GM12892 (cell line): ENCODE measurements around the gene AGFG1.
A peak's percentile ranks its signal among the peaks of the same experiment; 100 is the strongest.
"Not testable (repeated sequence)": the region's sequence is repeated elsewhere in the genome, so short reads cannot be mapped to it uniquely, and the experiment has no call there.

Source experiments
- DNase-seq: peaks from one replicate; pipeline ENCODE4 v3.0.0; 2011; ENCODE audit not compliant: insufficient read length
- FAIRE-seq: peaks from 2 replicates; lab custom pipeline; 2011; peaks lifted over from hg19 to GRCh38; lab: Jason Lieb, UNC
- POLR2A ChIP-seq: IDR thresholded peaks from 2 replicates; pipeline ENCODE4 v1.6.1; 2011; ENCODE audit warnings: low read depth, low read length, control low read depth
- POLR2AphosphoS5 ChIP-seq: IDR thresholded peaks from 2 replicates; pipeline ENCODE4 v1.6.1; 2011; ENCODE audit warnings: low read depth, low read length, control low read depth
- TAF1 ChIP-seq: IDR thresholded peaks from 2 replicates; pipeline ENCODE4 v1.6.1; 2011; ENCODE audit warnings: low read depth, mild to moderate bottlenecking, control low read depth, low read length, borderline replicate concordance

AGFG1 gene

GRCh38 chr2:227570615-227571014, 98.7 kb downstream of the AGFG1 start:
- FAIRE-seq (no peak), DNase-seq (no peak)
- no peak for TF ChIP-seq POLR2A
- no peak for TF ChIP-seq POLR2AphosphoS5
- no peak for TF ChIP-seq TAF1

GRCh38 chr2:227576110-227576509, 104.2 kb downstream of the AGFG1 start:
- FAIRE-seq, result no peak
- no peak for DNase-seq
- no peak for TF ChIP-seq POLR2A
- TF ChIP-seq TAF1, result no peak
- TF ChIP-seq POLR2AphosphoS5, result no peak

- DNase-seq, result no peak
- FAIRE-seq, result no peak
- no peak for TF ChIP-seq POLR2AphosphoS5
- TF ChIP-seq TAF1, result no peak
- no peak for TF ChIP-seq POLR2A
Observed at GRCh38 chr2:227576812-227577211, 104.9 kb downstream of the AGFG1 start.

GRCh38 chr2:227577555-227577954, 105.6 kb downstream of the AGFG1 start:
- TF ChIP-seq POLR2AphosphoS5 (no peak), TAF1 (no peak), POLR2A (no peak)
- no peak for FAIRE-seq
- no peak for DNase-seq

GRCh38 chr2:227578642-227579041, 106.7 kb downstream of the AGFG1 start:
- FAIRE-seq, result peak; percentile 9
- DNase-seq, result no peak
- TF ChIP-seq POLR2AphosphoS5 (no peak), TAF1 (no peak), POLR2A (no peak)

- DNase-seq (no peak), FAIRE-seq (no peak)
- TF ChIP-seq TAF1 (no peak), POLR2AphosphoS5 (no peak)
Observed at GRCh38 chr2:227579791-227580190, 107.8 kb downstream of the AGFG1 start.

GRCh38 chr2:227582369-227582768, 110.4 kb downstream of the AGFG1 start:
- FAIRE-seq (no peak), DNase-seq (no peak)
- TF ChIP-seq TAF1 (no peak), POLR2AphosphoS5 (no peak), POLR2A (no peak)

- DNase-seq (no peak), FAIRE-seq (peak; percentile 42)
- no peak for TF ChIP-seq TAF1
Observed at GRCh38 chr2:227592694-227593387, 120.9 kb downstream of the AGFG1 start.

GRCh38 chr2:227595797-227596196, 123.8 kb downstream of the AGFG1 start:
- FAIRE-seq, result no peak
- no peak for DNase-seq

GRCh38 chr2:227597036-227597435, 125.1 kb downstream of the AGFG1 start:
- TF ChIP-seq TAF1, result no peak
- TF ChIP-seq POLR2A, result no peak
- no peak for TF ChIP-seq POLR2AphosphoS5
- FAIRE-seq (no peak), DNase-seq (no peak)

More at GRCh38 chr2:227595797-227596196, 123.8 kb downstream of the AGFG1 start:
- TF ChIP-seq POLR2AphosphoS5, result no peak
- TF ChIP-seq TAF1, result no peak
- no peak for TF ChIP-seq POLR2A

- DNase-seq, result no peak
- no peak for FAIRE-seq
- no peak for TF ChIP-seq POLR2A
- no peak for TF ChIP-seq POLR2AphosphoS5
- no peak for TF ChIP-seq TAF1
Observed at GRCh38 chr2:227597998-227598397, 126.0 kb downstream of the AGFG1 start.

GRCh38 chr2:227598835-227599503, 127.0 kb downstream of the AGFG1 start, which contains the start of gene SCYGR2:
TSS of gene SCYGR2 (plus strand) at chr2:227598893. CDS start at chr2:227598893, 0 bp downstream.
- DNase-seq, FAIRE-seq: not testable (repeated sequence)

GRCh38 chr2:227602358-227602757, 130.4 kb downstream of the AGFG1 start:
- TF ChIP-seq POLR2AphosphoS5 (no peak), POLR2A (no peak), TAF1 (no peak)
- no peak for FAIRE-seq

GRCh38 chr2:227606476-227606875, 134.5 kb downstream of the AGFG1 start:
- DNase-seq (no peak), FAIRE-seq (no peak)
- no peak for TF ChIP-seq POLR2A
- no peak for TF ChIP-seq POLR2AphosphoS5
- TF ChIP-seq TAF1, result no peak

More at GRCh38 chr2:227602358-227602757, 130.4 kb downstream of the AGFG1 start:
- no peak for DNase-seq
